Testis (tissue), 2 donors: ENCODE measurements around the gene MRPL10.

Source experiments
- POLR2A ChIP-seq: fragments of 450-650 bp; IDR thresholded peaks from one replicate; pipeline ENCODE4 v1.6.1; 2017; ENCODE audit warnings: antibody characterized with exemption, mild to moderate bottlenecking, moderate library complexity
- TF ChIP-seq, protein P1 (sequence below), 3 experiments: fragments of 450-650 bp in 2 of 3; fragments of 200-600 bp in 1 of 3; sonication (generic) in 1 of 3; IDR thresholded peaks; one replicate each; pipeline ENCODE4 v1.5.1; 2016 to 2019; ENCODE audit warnings: antibody characterized with exemption in 3 of 3, mild to moderate bottlenecking in 2 of 3, moderate library complexity in 1 of 3

DNA sequence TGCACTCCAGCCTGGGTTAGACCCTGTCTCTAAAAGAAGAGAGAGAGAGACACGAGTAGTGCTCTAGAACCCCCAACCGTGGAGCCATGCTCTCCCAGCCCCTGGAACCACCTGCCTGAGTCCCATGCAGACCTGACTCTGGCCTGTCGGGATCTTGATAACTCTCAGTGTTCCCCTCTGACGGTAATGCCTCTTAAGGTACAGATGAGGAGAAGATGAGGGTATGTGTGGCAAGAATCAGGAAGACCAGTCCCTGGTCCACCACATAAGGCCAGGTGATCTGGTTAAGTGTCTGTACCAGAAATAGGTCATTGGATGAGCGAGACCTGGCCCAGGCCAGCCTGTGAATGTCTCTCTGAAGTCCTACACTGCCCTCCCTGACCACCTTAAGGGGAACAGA lies 28.1 kb downstream of the MRPL10 start:
- no peak for TF ChIP-seq POLR2A
- TF ChIP-seq, protein P1, sequence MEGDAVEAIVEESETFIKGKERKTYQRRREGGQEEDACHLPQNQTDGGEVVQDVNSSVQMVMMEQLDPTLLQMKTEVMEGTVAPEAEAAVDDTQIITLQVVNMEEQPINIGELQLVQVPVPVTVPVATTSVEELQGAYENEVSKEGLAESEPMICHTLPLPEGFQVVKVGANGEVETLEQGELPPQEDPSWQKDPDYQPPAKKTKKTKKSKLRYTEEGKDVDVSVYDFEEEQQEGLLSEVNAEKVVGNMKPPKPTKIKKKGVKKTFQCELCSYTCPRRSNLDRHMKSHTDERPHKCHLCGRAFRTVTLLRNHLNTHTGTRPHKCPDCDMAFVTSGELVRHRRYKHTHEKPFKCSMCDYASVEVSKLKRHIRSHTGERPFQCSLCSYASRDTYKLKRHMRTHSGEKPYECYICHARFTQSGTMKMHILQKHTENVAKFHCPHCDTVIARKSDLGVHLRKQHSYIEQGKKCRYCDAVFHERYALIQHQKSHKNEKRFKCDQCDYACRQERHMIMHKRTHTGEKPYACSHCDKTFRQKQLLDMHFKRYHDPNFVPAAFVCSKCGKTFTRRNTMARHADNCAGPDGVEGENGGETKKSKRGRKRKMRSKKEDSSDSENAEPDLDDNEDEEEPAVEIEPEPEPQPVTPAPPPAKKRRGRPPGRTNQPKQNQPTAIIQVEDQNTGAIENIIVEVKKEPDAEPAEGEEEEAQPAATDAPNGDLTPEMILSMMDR (IDR thresholded peaks at IDR 0.05), result no peak
